Stomach (tissue), 4 donors: Measurements from ENCODE around the gene RPN2.

Experiments
- CTCF ChIP-seq, 7 experiments: fragments of 450-650 bp in 4 of 7; fragments of 200-600 bp in 3 of 7; sonication (generic) in 3 of 7; IDR thresholded peaks; one replicate each; pipeline ENCODE4 v1.5.1; 2016 to 2019; ENCODE audit warnings: antibody characterized with exemption in 7 of 7, control low read depth in 2 of 7, mild to moderate bottlenecking in 1 of 7
- EP300 ChIP-seq: sonication (generic); formaldehyde crosslinking; IDR thresholded peaks from one replicate; pipeline ENCODE4 v1.6.1; 2017; ENCODE audit warnings: antibody characterized with exemption
- POLR2A ChIP-seq, 4 donors: fragments of 450-650 bp; IDR thresholded peaks; one replicate each; pipeline ENCODE4 v1.6.1; 2016; ENCODE audit warnings: antibody characterized with exemption in 4 of 4, control low read depth in 2 of 4, mild to moderate bottlenecking in 1 of 4, moderate library complexity in 1 of 4
- POLR2AphosphoS5 ChIP-seq, 3 donors: sonication (generic); formaldehyde crosslinking; IDR thresholded peaks; one replicate each; pipeline ENCODE4 v1.6.1; 2016; ENCODE audit warnings: antibody characterized with exemption in 3 of 3

- TF ChIP-seq CTCF (IDR thresholded peaks at IDR 0.05): no peak
- no peak for TF ChIP-seq EP300
- no peak for TF ChIP-seq POLR2A (IDR thresholded peaks at IDR 0.05)
- TF ChIP-seq POLR2AphosphoS5 (IDR thresholded peaks at IDR 0.05): no peak
Measured at GRCh38 chr20:37244572-37244957, 65.4 kb downstream of the RPN2 start.
